NCI-H1694 (cell line): ENCODE measurements around the gene RIT1.

ENCODE experiments used
- DNase-seq: peaks from one replicate; lab custom pipeline; 2025; lab: John Stamatoyannopoulos, UW

The RIT1 gene

DNA sequence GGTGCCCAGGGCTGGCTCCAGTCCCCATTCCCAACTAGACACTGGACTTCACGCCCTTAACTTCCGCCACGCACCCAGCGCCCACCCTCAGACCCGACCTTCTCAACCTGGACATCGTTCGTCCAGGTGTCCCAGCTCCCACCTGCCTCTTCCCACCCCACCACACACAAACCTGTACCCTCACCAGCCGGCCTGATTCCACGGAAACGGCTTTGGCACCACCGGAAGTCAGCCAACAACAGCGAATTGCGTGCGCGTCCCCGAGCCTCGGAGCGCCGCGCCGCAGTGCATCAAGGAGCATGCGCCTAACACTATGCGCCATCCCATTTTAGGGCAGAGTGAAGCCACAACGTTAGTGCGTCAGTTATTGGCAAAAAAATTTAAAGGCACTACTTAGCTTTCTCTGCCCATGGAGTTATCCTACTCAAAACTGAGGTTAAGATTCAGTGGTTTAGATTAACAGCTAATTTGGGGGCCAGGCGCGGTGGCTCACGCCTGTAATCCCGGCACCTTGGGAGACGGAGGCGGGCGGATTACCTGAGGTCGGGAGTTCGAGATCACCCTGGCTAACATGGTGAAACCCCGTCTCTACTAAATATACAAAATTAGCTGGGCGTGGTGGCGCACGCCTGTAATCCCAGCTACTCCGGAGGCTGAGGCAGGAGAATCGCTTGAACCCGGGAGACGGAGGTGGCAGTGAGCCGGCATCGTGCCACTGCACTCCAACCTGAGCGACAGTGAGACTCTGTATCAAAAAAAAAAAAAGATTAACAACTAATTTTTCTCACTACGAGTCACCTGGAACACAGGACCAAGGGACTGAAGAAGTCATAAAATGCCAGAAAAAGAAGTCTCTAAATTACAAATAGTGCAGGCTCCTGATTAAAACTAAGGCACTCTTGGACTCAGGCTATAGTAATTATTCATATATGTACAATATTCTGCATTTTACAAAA, 53.9 kb downstream of the RIT1 start, which contains the start of gene GON4L:
TSS of gene GON4L (minus strand) at position 240 of the 956 bp plus-strand sequence. CDS start 3,434 bp downstream, outside the sequence.
- DNase-seq: peak; percentile 99

DNA sequence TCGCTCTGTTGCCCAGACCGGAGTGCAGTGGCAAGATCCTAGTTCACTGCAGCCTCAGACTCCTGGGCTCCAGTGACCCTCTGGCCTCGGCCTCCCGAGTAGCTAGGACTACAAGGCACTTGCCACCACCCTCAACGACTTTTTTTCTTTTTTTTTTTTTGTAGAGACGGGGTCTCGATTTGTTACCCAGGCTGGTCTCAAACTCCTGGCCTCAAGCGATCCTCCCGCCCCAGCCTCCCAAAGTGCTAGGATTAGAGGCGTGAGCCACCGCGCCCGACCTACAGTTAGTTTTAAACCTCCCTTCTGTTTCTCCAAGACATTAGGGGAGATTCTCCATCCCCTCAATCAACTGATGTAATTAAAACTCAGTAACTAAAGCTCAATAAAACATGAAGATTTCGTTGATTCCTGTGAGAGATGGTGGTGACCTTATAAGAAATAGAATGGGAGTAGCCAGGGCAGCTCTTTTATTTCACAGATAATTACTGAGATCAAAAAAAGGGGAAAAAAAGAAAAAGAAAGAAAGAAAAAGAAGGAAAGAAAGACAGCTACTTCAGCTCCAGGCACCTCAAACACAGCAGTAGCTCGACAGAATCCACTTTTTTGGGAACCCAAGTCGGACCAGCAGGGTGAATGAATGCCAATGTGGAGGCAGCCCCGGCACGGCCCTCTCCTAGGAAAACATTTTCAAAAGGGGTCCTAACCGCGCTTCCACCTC, 54.7 kb downstream of the RIT1 start:
- DNase-seq: no peak

DNA sequence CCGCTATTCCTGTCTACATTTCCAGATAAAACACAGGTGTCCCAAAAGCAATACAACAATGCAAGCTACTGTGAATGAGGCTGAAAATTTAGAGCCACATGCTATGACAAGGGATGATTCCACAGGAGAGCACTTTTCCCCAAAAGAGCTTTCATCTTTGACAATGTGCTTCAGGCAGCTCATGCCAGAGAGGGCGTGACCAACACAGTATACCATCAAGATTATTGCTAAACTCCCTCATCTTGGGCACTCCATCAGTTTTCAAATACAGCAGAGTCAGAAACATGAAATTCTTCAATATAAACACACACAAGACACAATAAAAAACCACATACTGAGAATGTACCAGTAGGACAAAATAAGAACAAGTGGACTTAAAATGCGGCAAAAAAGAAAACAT, 60.8 kb downstream of the RIT1 start:
- no peak for DNase-seq

DNA sequence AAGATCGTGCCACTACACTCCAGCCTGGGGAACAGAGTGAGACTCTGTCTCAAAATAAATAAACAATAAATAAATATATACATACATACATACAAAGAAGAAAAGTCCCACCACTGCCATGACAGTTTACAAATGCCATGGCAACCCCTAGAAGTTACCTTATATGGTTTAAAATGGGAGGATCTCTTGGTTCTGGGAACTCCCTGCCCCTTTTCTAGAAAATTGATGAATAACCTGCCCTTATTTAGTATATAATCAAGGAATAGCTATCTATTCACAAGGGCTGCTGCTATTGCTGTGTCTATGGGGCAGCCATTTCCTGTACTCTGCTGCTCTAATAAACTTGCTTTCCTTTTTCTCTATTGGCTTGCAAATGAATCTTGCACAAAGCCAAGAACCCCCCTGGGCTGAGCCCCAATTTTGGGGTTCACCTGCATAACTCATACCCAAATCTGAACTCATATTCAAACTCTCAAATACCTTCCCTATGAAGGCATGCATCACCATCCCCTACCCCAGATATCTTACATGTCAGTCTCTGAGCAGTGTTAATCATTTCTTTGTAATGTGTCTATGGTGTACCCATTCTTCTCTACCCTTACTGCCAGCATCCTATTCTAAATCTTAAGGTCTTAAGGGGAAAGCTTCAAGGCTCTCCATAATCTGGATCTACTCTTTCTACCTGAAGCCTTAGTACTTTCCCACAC, 63.2 kb downstream of the RIT1 start:
- no peak for DNase-seq
